CD4-positive, alpha-beta T cell (primary cell): ENCODE measurements around the gene GRIFIN. TPM values are rescaled to one million over a fixed set of nuclear protein-coding genes. Genes with fewer than 3 reads are reported as not detected.

ENCODE experiments used
- ATAC-seq: fragments of 200-7000 bp; cut with Tn5 transposase; one replicate; pipeline ENCODE4 v1.10.0; 2022; ENCODE audit warnings: mild to moderate bottlenecking; ENCODE audit not compliant: poor library complexity
- CTCF ChIA-PET: fragments of 350-600 bp; sonication (Branson Sonifier 250); formaldehyde crosslinking; loops from one replicate; lab custom pipeline; 2021; ENCODE audit warnings: antibody characterized with exemption, inconsistent platforms; lab: Charles Lee
- POLR2A ChIA-PET: fragments of 350-600 bp; sonication (Branson Sonifier 250); formaldehyde crosslinking; loops from one replicate; lab custom pipeline; 2021; ENCODE audit warnings: antibody characterized with exemption, inconsistent platforms; lab: Charles Lee
- DNase-seq, 14 experiments: peaks; one replicate each; pipeline ENCODE4 v3.0.0-alpha.2; 2013 to 2020; ENCODE audit warnings: mixed read lengths in 2 of 14
- H3K27ac ChIP-seq, 2 donors: one replicate each; pipeline versions ENCODE4 v1.5.1 to v1.7.0; 2013; ENCODE audit warnings: low read length in 2 of 2, low read depth in 1 of 2, mild to moderate bottlenecking in 1 of 2
- H3K27me3 ChIP-seq, 2 experiments: 1 replicate in 1 of 2; 2 replicates in 1 of 2; pipeline versions ENCODE4 v1.6.1 to v1.7.0; 2013; ENCODE audit warnings: low read length in 2 of 2, control low read depth in 1 of 2, mild to moderate bottlenecking in 1 of 2, moderate library complexity in 1 of 2; ENCODE audit not compliant: insufficient read depth in 2 of 2, control insufficient read depth in 1 of 2
- H3K36me3 ChIP-seq: one replicate; pipeline ENCODE4 v1.6.1; 2013; ENCODE audit warnings: low read length, control low read depth; ENCODE audit not compliant: insufficient read depth
- H3K4me1 ChIP-seq: one replicate; pipeline ENCODE4 v1.6.1; 2013; ENCODE audit warnings: low read length, control low read depth; ENCODE audit not compliant: insufficient read depth
- H3K4me3 ChIP-seq: one replicate; pipeline ENCODE4 v1.5.1; 2013; ENCODE audit warnings: mild to moderate bottlenecking, low read length, moderate library complexity
- H3K9me3 ChIP-seq, 2 experiments: 1 replicate in 1 of 2; 2 replicates in 1 of 2; pipeline versions ENCODE4 v1.6.1 to v1.7.0; 2013; ENCODE audit warnings: low read length in 2 of 2, mild to moderate bottlenecking in 2 of 2, control low read depth in 1 of 2, moderate library complexity in 1 of 2; ENCODE audit not compliant: control insufficient read depth in 1 of 2, insufficient read depth in 1 of 2
- H3K27ac Mint-ChIP-seq: one replicate; pipeline ENCODE4 v1.8.0; 2020; ENCODE audit warnings: mixed read lengths
- H3K27me3 Mint-ChIP-seq: one replicate; pipeline ENCODE4 v1.8.0; 2021; ENCODE audit warnings: mixed read lengths
- H3K36me3 Mint-ChIP-seq: one replicate; pipeline ENCODE4 v1.8.0; 2021; ENCODE audit warnings: low read depth, mixed read lengths
- H3K4me1 Mint-ChIP-seq: one replicate; pipeline ENCODE4 v1.8.0; 2021; ENCODE audit warnings: low read depth, mixed read lengths
- H3K4me3 Mint-ChIP-seq: one replicate; pipeline ENCODE4 v1.8.0; 2020; ENCODE audit warnings: mild to moderate bottlenecking, mixed read lengths
- H3K9me3 Mint-ChIP-seq: one replicate; pipeline ENCODE4 v1.8.0; 2020; ENCODE audit warnings: mixed read lengths
- CTCF ChIP-seq: fragments of 200-600 bp; IDR thresholded peaks from one replicate; pipeline ENCODE4 v1.8.0; 2022; ENCODE audit warnings: antibody characterized with exemption, mild to moderate bottlenecking
- intact Hi-C, 2 experiments: fragments of 100-400 bp; cut with DNase I in 1 of 2; cut with micrococcal nuclease in 1 of 2; formaldehyde crosslinking; loops; one replicate each; pipeline versions ENCODE4 v1.15.1 to v1.9.0; 2023 to 2025; cut with DNase I, micrococcal nuclease
- total RNA-seq, 174 experiments: library from RNA in 2 of 174; stranded (reverse) in 2 of 174; gene quantifications; one replicate each; pipeline ENCODE4 v1.2.3 and lab custom pipeline; 2021 to 2026

GRIFIN gene
- total RNA-seq, 2 experiments from 2014 or later = not detected

DNA sequence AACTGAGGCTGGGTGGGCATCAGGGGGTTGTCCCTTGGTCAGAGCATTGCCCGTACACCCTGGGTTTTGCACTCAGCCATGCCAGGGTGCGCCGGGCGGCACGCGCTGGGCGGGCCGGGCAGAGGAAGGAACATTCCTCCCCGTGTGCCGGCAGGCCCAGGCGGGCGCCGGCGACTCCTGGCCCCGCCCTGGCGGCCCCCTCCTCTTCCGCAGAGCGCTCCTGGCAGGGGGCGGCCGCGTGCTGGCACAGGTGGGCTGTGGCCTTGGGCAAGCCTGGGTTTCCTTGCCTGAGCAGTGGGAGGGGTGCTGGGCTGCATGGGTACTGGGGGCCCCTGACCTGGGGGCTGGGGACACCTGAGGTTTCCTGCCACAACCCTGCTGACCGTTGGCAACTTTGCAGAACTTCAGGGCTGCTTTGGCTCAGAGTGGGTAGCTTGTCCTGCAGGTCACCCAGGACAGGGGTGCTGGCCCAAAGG lies 47.3 kb upstream of the GRIFIN start:
- ChIA-PET CTCF (interaction anchor here (1.5 kb wide), 1 partner anchor 55 kb away, joined by 5 read pairs; no protein-coding TSS in a partner anchor), POLR2A (interaction anchor here (0.8 to 12.9 kb wide), 3 partner anchors 13 to 32 kb away, joined by 3 to 218 read pairs (median 3); partner anchors contain the start of gene BRAT1)
- Histone ChIP-seq H3K27me3 (no peaks in the 10 kb centered on the region), H3K4me1 (peaks cover 78% of the 10 kb centered on the region), H3K36me3 (peaks cover 65% of the 10 kb centered on the region), H3K27ac (peak overlapping the region in 1 of 2 donors; percentile 88), H3K9me3 (no peaks in the 10 kb centered on the region), H3K4me3 (peak overlapping the region; percentile 99)
- intact Hi-C loops = loop anchor here (5.0 to 10.0 kb wide), 4 partner anchors 46 to 1289 kb away; partner anchors contain the start of genes GRIFIN (in 1 of the 2), SNX8 (in 1 of the 2), TTYH3 (in 1 of the 2) and UNCX (in 1 of the 2)
- no peaks in the 10 kb centered on the region for H3K9me3 Mint-ChIP-seq
- H3K4me1 Mint-ChIP-seq = peaks cover 56% of the 10 kb centered on the region
- peak overlapping the region; percentile 96 for H3K27ac Mint-ChIP-seq
- DNase-seq (no peak), ATAC-seq (no peak)
- no peak for TF ChIP-seq CTCF
- H3K36me3 Mint-ChIP-seq = peaks cover 60% of the 10 kb centered on the region
- H3K4me3 Mint-ChIP-seq = peak overlapping the region; percentile 95
- H3K27me3 Mint-ChIP-seq = no peaks in the 10 kb centered on the region

- Histone ChIP-seq H3K9me3 (no peaks in the 10 kb centered on the region), H3K27me3 (no peaks in the 10 kb centered on the region), H3K36me3 (peaks cover 60% of the 10 kb centered on the region), H3K27ac (peak overlapping the region; percentile 59 to 88), H3K4me3 (peak overlapping the region; percentile 99), H3K4me1 (peaks cover 78% of the 10 kb centered on the region)
- POLR2A ChIA-PET = interaction anchor here (0.7 to 12.9 kb wide), 6 partner anchors 8 to 109 kb away, joined by 3 to 218 read pairs (median 3); partner anchors contain the start of genes BRAT1 and TTYH3
- intact Hi-C loops = loop anchor here (1.0 to 10.0 kb wide), 6 partner anchors 7 to 1288 kb away; partner anchors contain the start of genes GRIFIN (in 1 of the 2), SNX8 (in 1 of the 2), TTYH3 (in 1 of the 2) and UNCX (in 1 of the 2)
- H3K36me3 Mint-ChIP-seq = peaks cover 54% of the 10 kb centered on the region
- H3K27me3 Mint-ChIP-seq = no peaks in the 10 kb centered on the region
- H3K9me3 Mint-ChIP-seq = no peaks in the 10 kb centered on the region
- ATAC-seq = peak; percentile 3
- peak in 4 of 14 experiments; percentile 41 to 62 (median 52) for DNase-seq
- no peak for TF ChIP-seq CTCF
- peaks cover 56% of the 10 kb centered on the region for H3K4me1 Mint-ChIP-seq
- H3K4me3 Mint-ChIP-seq = peak overlapping the region; percentile 95
- peak overlapping the region; percentile 96 for H3K27ac Mint-ChIP-seq
- CTCF ChIA-PET = interaction anchor here (1.5 kb wide), 1 partner anchor 54 kb away, joined by 5 read pairs; no protein-coding TSS in a partner anchor
Measured at GRCh38 chr7:2522780-2523433, 46.7 kb upstream of the GRIFIN start.

DNA sequence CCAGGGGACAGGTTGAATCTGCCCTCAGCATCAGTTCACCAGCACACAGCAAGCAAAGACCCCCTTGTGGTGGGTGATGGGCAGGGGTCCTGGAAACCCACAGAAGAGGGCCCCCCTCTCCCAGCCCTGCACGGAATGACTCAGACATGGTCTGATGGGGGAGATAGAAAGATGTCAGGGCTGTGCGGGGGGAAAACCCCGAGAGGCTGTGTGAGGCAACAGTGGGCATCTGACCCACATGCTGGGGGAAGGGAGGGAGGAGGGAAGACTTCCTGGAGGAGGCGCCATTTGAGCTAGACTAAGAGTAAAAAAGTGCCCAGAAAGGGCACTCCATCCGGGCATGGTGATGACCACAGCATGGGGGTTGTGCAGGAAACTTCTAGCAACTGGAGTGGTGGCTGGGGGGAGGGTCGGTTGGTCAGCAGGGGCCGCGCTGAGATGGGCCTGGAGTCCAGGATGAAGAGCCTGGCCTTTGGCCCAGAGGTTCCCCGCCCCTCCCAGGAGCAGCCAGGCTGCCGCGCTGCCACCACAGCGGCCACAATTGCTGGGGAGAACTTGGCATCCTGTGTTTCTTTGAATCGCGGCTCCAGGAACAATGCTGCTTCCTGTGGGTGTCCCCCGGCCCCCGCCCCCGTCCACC lies 45.9 kb upstream of the GRIFIN start:
- Mint-ChIP-seq H3K4me1 (peaks cover 52% of the 10 kb centered on the region), H3K9me3 (no peaks in the 10 kb centered on the region), H3K27me3 (no peaks in the 10 kb centered on the region), H3K36me3 (peaks cover 46% of the 10 kb centered on the region), H3K27ac (peak overlapping the region; percentile 96), H3K4me3 (peak overlapping the region; percentile 95)
- Histone ChIP-seq H3K4me3 (peak overlapping the region; percentile 99), H3K4me1 (peaks cover 71% of the 10 kb centered on the region), H3K36me3 (peaks cover 53% of the 10 kb centered on the region), H3K27me3 (no peaks in the 10 kb centered on the region), H3K9me3 (no peaks in the 10 kb centered on the region), H3K27ac (peak overlapping the region; percentile 41 to 88)
- intact Hi-C loops = loop anchor here (1.0 to 10.0 kb wide), 6 partner anchors 8 to 1287 kb away; partner anchors contain the start of genes GRIFIN (in 1 of the 2), SNX8 (in 1 of the 2), TTYH3 (in 1 of the 2) and UNCX (in 1 of the 2)
- ChIA-PET POLR2A (interaction anchor here (0.7 to 12.9 kb wide), 5 partner anchors 9 to 109 kb away, joined by 3 to 218 read pairs (median 3); partner anchors contain the start of gene TTYH3), CTCF (interaction anchor here (1.5 to 1.8 kb wide), 2 partner anchors 8 to 53 kb away, joined by 5 to 6 read pairs; no protein-coding TSS in a partner anchor)
- ATAC-seq (peak; percentile 50), DNase-seq (peak; percentile 39 to 92 (median 66))
- TF ChIP-seq CTCF = no peak
